HTERT RPE-1 (cell line): Measurements from ENCODE around the gene PPP4C.
"Not testable (repeated sequence)": the region's sequence is repeated elsewhere in the genome, so short reads cannot be mapped to it uniquely, and the experiment has no call there.

ENCODE experiments used
- in situ Hi-C: fragments of 300-500 bp; cut with MboI; formaldehyde crosslinking; loops from 4 replicates; pipeline ENCODE4 v1.14.3; 2020; ENCODE audit warnings: low sequenced_read_pairs

Gene PPP4C

GRCh38 chr16:30122604-30123160, 46.9 kb downstream of the PPP4C start:
- in situ Hi-C loops, result no loop called here

- in situ Hi-C loops, result no loop called here
These were observed 49.2 kb downstream of the PPP4C start for GRCh38 chr16:30124985-30125379.

GRCh38 chr16:30125690-30126089, 49.9 kb downstream of the PPP4C start:
- in situ Hi-C loops, result not testable (repeated sequence)

- in situ Hi-C loops, result no loop called here
These were observed 52.2 kb downstream of the PPP4C start for GRCh38 chr16:30127993-30128392.

- in situ Hi-C loops, result no loop called here
These were observed 56.2 kb downstream of the PPP4C start for GRCh38 chr16:30131869-30132475.

GRCh38 chr16:30132591-30132990, 56.8 kb downstream of the PPP4C start:
- in situ Hi-C loops, result no loop called here
